AG09309 (cell line): ENCODE measurements around the gene MYLK2.

Experiments
- DNase-seq: peaks from one replicate; pipeline ENCODE4 v3.0.0-alpha.2; 2010; ENCODE audit warnings: low read depth
- H3K4me3 ChIP-seq: 2 replicates; pipeline ENCODE4 v1.5.1; 2011; ENCODE audit warnings: mild to moderate bottlenecking, low read depth, low read length, moderate library complexity; ENCODE audit not compliant: control insufficient read depth
- CTCF ChIP-seq: IDR thresholded peaks from 2 replicates; pipeline ENCODE4 v1.5.1; 2011; ENCODE audit warnings: mild to moderate bottlenecking, low read depth, low read length, inconsistent platforms; ENCODE audit not compliant: insufficient read depth, control insufficient read depth; ENCODE audit errors: missing control alignments

Gene MYLK2

GRCh38 chr20:31839782-31840487 lies 20.8 kb downstream of the MYLK2 start:
- no peak for TF ChIP-seq CTCF
- no peak for DNase-seq
- no peak overlapping the region for H3K4me3 ChIP-seq

GRCh38 chr20:31840906-31841816 lies 22.0 kb downstream of the MYLK2 start:
- TF ChIP-seq CTCF, result no peak
- no peak overlapping the region for H3K4me3 ChIP-seq
- DNase-seq, result no peak

- DNase-seq, result no peak
- no peak for TF ChIP-seq CTCF
- no peak overlapping the region for H3K4me3 ChIP-seq
Measured at GRCh38 chr20:31841928-31842327, 22.8 kb downstream of the MYLK2 start.

- DNase-seq, result no peak
- no peak overlapping the region for H3K4me3 ChIP-seq
- TF ChIP-seq CTCF, result no peak
Measured at GRCh38 chr20:31842471-31843157, 23.5 kb downstream of the MYLK2 start.

- DNase-seq, result no peak
- H3K4me3 ChIP-seq, result no peak overlapping the region
- TF ChIP-seq CTCF, result no peak
Measured at GRCh38 chr20:31843288-31843687, 24.1 kb downstream of the MYLK2 start.

- H3K4me3 ChIP-seq, result no peak overlapping the region
- TF ChIP-seq CTCF, result no peak
- DNase-seq, result no peak
Measured at GRCh38 chr20:31843881-31844280, 24.7 kb downstream of the MYLK2 start.
